ENCODE data around the gene NUP98. TPM values are rescaled to one million over a fixed set of nuclear protein-coding genes. Genes with fewer than 3 reads are reported as not detected.

The NUP98 gene
- total and polyA plus RNA-seq, 2 donors (not counting 3 experiments of a cell fraction or from before 2014, with no cell fraction given): 92.7 to 169 TPM

DNA sequence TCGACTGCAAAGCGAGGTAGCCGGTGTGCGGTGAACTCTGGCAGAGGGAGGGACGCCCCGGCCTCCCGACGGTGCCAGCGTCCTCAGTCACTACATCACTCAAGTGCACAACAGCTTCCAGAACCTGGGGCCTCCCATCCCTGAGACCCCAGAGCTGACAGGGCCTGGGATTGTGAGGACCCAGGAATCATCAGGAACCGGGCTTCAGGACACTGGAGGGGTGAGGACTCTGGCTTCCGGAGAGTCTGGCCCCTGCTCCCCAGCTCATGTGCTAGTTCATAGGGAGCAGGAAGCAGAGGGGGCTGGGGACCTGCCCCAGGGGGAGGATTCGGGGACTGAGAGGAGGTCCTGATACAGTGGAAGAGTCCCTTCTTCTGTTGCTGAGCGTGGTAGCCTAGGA lies 160.2 kb downstream of the NUP98 start:
- H3K27me3 ChIP-seq (ENCODE audit: control insufficient read depth in 2 of 2, insufficient read depth in 2 of 2, low read length in 2 of 2): no peaks in the 10 kb centered on the region
- DNase-seq (ENCODE audit: low read depth, low spot score) (no peak), FAIRE-seq (no peak)
- no peaks in the 10 kb centered on the region for H3K36me3 ChIP-seq (ENCODE audit: control insufficient read depth in 2 of 2, extremely low read depth in 1 of 2, insufficient read depth in 2 of 2, low read length in 2 of 2)
- H3K9me1 ChIP-seq (replicated peaks; ENCODE audit: control insufficient read depth, extremely low read depth, insufficient read depth, low read length): no peaks in the 10 kb centered on the region
- dilution Hi-C loops (cut with MboI; ENCODE audit: extremely low pct_ligation_motif_present, low sequenced_read_pairs) (no loop called here), intact Hi-C loops (cut with micrococcal nuclease) (no loop called here)
- no peak overlapping the region for H2AFZ ChIP-seq (ENCODE audit: low read depth, low read length)
- H3K9me3 ChIP-seq (replicated peaks; ENCODE audit: control insufficient read depth, insufficient read depth, low read length): no peaks in the 10 kb centered on the region
- no peak for TF ChIP-seq POLR2AphosphoS5 (IDR thresholded peaks at IDR 0.05; ENCODE audit: insufficient read depth, low read depth, low read length)
- no peak for TF ChIP-seq CTCF (IDR thresholded peaks at IDR 0.05; ENCODE audit: extremely low read depth in 1 of 2, insufficient read depth in 1 of 2, low read depth in 1 of 2, low read length in 2 of 2)
- TF ChIP-seq MYC (IDR thresholded peaks at IDR 0.05; ENCODE audit: low read depth, low read length): no peak
- TF ChIP-seq MAX (IDR thresholded peaks at IDR 0.05; ENCODE audit: insufficient read depth, insufficient read length): no peak
- TF ChIP-seq EZH2 (IDR thresholded peaks at IDR 0.05; ENCODE audit: borderline replicate concordance, low read depth, low read length, severe bottlenecking): no peak
- no peak for TF ChIP-seq POLR2A (IDR thresholded peaks at IDR 0.05; ENCODE audit: low read depth, low read length)
- TF ChIP-seq FOS (IDR thresholded peaks at IDR 0.05; ENCODE audit: borderline replicate concordance, insufficient read depth, low read length): no peak
- no peak for TF ChIP-seq GATA2 (IDR thresholded peaks at IDR 0.05; ENCODE audit: insufficient read depth, insufficient read length, low read depth, low read length)
- no peak for TF ChIP-seq JUN (IDR thresholded peaks at IDR 0.05; ENCODE audit: borderline replicate concordance, insufficient read depth, insufficient read length, low read depth)
- ChIA-PET CTCF (no interaction called here), POLR2A (interaction anchor here (0.7 kb wide), 1 partner anchor 182 kb away, joined by 3 read pairs; no protein-coding TSS in a partner anchor)
- no peaks in the 10 kb centered on the region for H4K20me1 ChIP-seq (replicated peaks; ENCODE audit: control insufficient read depth, extremely low read depth, insufficient read depth, low read length)
- H3K4me1 ChIP-seq (ENCODE audit: control insufficient read depth, extremely low read depth, insufficient read depth, low read length): peaks cover under 1% of the 10 kb centered on the region
- no peak overlapping the region for H3K27ac ChIP-seq (ENCODE audit: insufficient read depth, low read depth, low read length)
- no peak overlapping the region for H3K9ac ChIP-seq (replicated peaks; ENCODE audit: extremely low read depth, insufficient read depth, low read length)
- H3K4me3 ChIP-seq (replicated peaks in 1 of 3; ENCODE audit: insufficient read depth in 1 of 3, low read depth in 1 of 3, low read length in 3 of 3): no peak overlapping the region
- BruUV-seq (replicated peaks): no TSS peak
- H3K4me2 ChIP-seq (ENCODE audit: insufficient read depth, low read length): no peak overlapping the region
- H3K79me2 ChIP-seq (ENCODE audit: control insufficient read depth, insufficient read depth, low read length): no peaks in the 10 kb centered on the region

All from endothelial cell of umbilical vein (primary cell).